Activated naive CD4-positive, alpha-beta T cell treated with anti-CD3 and anti-CD28 coated beads, Interleukin-2, amount 50 U/mL, for 16 hours (primary cell): ENCODE data around the gene DIAPH2.
"Not testable (repeated sequence)": the region's sequence is repeated elsewhere in the genome, so short reads cannot be mapped to it uniquely, and the experiment has no call there.

Source experiments
- DNase-seq: peaks from one replicate; pipeline ENCODE4 v3.0.0-alpha.2; 2020

Gene DIAPH2

GRCh38 chrX:96719161-96719875 is 34.7 kb downstream of the DIAPH2 start:
- DNase-seq, result no peak

- DNase-seq, result no peak
These were observed 36.7 kb downstream of the DIAPH2 start for GRCh38 chrX:96721354-96721753.

DNA sequence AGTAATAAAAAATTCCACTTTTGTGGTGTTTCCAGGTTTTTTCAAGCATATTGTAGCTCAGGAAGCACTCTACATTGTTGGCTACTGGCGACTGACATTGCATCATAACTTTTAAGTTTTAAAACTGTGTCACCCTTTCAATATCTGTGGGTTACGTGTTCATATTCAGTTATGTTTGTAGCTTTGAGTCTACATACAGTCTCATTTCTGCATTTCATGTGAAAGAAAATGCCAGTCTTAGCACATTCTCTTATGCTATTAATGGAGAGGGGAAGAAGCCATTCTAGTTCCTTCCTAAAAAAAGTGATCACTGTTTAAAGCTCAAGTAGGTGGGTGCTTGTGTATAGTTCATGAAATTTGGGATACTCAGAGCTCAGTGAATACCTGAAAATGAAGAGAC is 38.1 kb downstream of the DIAPH2 start:
- no peak for DNase-seq

DNA sequence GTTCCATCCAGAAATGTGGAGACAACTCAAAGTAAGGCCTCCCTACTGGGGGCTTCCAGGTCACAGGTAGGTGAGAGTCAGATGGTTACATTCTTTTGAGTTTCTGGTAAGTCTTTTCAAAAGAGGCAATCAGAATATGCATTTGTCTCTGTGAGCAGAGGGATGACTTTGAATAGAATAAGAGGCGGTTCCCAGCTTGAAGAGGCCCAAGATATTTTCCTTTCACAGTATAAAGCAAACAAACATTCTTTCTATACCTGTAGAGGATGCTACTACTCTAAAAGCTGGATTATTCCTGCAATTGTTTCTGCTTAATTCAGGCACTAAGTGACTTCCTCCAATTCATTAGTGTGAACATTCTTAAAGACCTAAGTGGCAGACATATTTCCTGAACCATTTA is 44.4 kb downstream of the DIAPH2 start:
- DNase-seq, result no peak

GRCh38 chrX:96729868-96730643 is 45.4 kb downstream of the DIAPH2 start:
- no peak for DNase-seq

GRCh38 chrX:96731000-96731399 is 46.4 kb downstream of the DIAPH2 start:
- DNase-seq, result not testable (repeated sequence)

DNA sequence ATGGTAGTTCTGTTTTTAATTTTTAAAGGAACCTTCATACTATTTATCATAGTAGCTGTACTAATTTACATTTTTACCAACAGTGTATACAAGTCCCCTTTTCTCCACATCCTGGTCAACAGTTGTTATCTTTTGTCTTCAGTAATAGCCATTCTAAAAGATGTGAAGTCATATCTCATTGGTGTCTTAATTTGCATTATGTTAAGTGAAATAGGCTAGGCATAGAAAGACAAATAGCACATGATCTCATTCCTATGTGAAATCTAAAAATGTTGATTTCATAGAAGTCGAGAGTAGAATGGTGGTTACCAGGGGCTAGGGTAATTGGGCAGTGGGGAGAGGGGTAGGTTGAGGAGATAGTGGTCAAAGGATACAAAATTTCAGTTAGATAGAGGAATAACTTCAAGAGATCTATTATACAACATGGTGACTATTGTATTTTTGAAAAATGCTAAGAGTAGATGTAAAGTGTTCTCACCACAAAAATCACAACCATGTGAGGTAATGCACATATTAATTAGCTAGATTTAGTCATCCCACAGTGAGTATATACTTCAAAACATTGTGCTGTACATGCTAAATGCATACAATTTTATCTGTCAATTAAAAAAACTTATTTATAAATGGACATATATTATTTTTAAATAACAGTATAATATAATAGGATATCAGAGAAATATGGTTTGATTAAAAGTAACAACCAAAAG is 58.9 kb downstream of the DIAPH2 start:
- no peak for DNase-seq

- DNase-seq, result no peak
These were observed 68.1 kb downstream of the DIAPH2 start for GRCh38 chrX:96752781-96753180.

DNA sequence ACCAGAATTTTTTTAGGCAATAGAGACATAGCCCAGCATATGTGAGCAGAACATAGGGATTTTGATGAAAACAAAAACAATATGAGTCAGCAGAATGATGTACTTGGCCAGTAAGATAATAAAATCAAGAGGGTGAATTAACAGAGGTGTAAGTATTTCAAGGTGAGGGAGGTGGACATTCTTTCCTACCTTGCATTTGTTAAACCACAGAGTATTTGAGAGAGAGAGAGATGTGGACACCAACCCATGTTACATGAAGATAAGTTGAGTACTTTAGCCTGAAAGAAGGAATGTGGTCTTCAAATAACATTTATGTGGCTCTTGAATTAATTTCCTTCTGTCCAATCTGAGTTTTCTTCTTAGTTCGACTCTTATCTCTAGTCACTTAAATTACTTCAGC is 68.6 kb downstream of the DIAPH2 start:
- DNase-seq, result no peak

- no peak for DNase-seq
These were observed 71.8 kb downstream of the DIAPH2 start for GRCh38 chrX:96756491-96756890.

GRCh38 chrX:96761566-96761965 is 76.9 kb downstream of the DIAPH2 start:
- no peak for DNase-seq

DNA sequence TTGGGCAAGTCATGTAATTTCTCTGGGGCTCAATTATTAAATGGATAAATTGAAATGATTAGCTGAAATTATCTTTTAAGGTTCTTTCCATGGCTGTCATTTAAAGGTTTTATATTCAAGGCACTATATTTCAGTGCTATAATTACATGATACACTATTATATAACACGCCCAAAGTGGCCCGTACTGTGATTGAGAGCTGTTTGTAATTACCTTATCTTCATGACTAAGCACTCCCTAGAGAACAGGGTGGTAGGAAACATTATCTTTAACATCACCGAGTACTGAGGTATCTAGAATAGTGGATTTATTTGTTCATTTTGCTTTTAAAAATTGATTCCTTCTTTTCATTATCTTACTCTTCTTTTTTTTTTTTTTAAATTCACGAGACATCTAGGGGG is 79.0 kb downstream of the DIAPH2 start:
- no peak for DNase-seq

- DNase-seq, result no peak
These were observed 80.2 kb downstream of the DIAPH2 start for GRCh38 chrX:96764864-96765263.

GRCh38 chrX:96770315-96770714 is 85.7 kb downstream of the DIAPH2 start:
- no peak for DNase-seq

GRCh38 chrX:96771486-96771885 is 86.8 kb downstream of the DIAPH2 start:
- DNase-seq, result no peak

DNA sequence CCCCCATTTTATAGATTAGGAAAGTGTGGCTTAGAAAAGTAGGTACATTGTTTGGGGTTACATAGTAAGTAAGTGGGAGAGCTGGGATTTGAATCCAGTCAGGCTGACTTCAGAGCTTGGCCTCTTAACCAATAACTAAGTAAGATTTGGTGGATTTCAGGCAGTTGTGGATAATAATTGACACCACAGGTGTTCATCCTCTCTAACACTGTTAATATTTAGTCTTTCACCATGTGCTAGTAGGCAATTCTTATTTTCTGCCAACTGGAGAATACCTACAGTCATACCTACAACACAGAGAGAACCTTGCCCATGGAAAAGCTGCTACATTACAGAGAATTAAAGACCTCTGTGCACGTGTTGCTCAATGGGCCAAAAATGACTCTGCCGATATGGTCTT is 89.5 kb downstream of the DIAPH2 start:
- DNase-seq, result no peak

DNA sequence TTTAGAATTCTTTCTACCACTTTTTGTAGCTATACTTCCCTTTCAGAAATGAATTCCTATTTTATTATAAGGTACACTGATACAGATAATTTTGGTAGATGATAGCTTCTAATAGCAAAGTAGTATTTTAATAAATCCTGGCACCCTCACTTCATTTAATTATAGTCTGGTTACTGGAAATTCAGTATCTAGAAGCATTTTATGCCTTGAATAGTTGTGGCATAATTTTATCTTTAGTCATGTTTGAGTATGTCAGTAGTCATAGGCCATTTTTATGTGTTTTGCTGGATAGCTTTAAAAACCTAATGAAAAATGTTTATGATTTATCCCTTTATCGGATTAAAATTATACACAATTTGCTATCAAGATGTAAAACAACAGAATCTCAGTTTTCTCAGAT is 92.3 kb downstream of the DIAPH2 start:
- DNase-seq, result no peak

DNA sequence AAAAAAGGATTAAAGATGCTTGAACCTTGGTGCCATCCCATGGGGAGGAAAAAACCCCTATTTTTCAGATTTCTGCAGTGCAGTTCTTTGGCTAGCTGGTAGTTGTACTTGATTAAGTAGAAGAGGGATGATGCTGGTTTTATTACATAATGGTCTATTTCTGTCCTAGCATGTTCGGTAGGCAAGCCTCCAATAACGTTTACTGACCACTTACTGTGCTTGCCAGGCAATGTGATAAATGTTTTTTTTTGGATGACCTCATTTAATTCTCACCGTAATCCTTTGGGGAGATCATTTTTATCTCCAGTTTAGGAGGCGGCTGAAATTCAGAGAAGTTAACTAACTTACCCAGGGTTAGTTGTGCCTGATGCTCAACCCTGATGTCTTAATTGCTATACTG is 106.9 kb downstream of the DIAPH2 start:
- DNase-seq, result no peak

DNA sequence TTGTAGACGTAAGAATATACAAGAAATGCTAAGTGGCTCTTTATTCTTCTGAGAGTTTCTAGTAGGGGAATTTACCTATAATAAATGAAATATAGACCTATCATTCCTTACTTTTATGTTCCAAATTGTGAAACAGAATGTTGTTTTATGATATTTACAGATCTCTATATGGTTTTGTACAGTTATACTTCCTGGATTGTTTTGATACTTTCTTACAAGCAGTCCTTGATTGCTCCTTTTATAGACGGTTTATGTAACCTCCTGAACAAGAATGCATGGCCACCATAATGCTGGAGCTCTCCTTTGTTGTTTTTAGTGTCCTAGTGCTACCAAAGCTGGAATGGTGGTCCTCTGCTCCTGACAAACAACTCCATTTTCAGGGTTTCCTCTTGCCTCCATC is 107.4 kb downstream of the DIAPH2 start:
- DNase-seq, result no peak

GRCh38 chrX:96798982-96799381 is 114.3 kb downstream of the DIAPH2 start:
- no peak for DNase-seq

GRCh38 chrX:96807318-96807717 is 122.7 kb downstream of the DIAPH2 start:
- DNase-seq, result no peak

- no peak for DNase-seq
These were observed 136.3 kb downstream of the DIAPH2 start for GRCh38 chrX:96820935-96821334.

GRCh38 chrX:96824166-96824565 is 139.5 kb downstream of the DIAPH2 start:
- no peak for DNase-seq

DNA sequence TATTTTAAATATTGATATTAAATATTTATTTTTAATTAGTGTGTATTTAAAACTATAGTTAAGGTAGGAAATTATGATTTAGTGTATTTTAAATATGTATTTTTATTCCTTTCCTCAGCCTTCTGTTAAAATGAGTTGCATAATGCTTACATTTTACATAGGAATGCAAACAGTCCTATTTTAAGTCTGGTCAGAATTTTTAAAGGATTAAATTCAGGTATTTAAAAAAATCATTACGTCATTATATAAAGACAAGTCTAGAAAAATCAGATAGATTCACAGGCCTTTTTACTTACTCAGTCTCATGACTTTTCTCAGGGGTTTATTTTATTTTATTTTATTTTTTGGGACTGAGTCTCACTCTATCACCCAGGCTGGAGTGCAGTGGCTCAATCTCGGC is 148.7 kb downstream of the DIAPH2 start:
- no peak for DNase-seq
